Kidney (tissue), 14 donors: ENCODE results near the gene RAD17. TPM values are rescaled to one million over a fixed set of nuclear protein-coding genes. Genes with fewer than 3 reads are reported as not detected.

Experiments
- DNase-seq, 5 donors: peaks; one replicate each; pipeline ENCODE4 v3.0.0-alpha.2; 2013 to 2020
- FAIRE-seq: peaks from 2 replicates; lab custom pipeline; 2012; peaks lifted over from hg19 to GRCh38; lab: Jason Lieb, UNC
- H3K27ac ChIP-seq, 2 donors: one replicate each; pipeline ENCODE4 v1.7.0; 2013; ENCODE audit warnings: low read depth in 2 of 2, low read length in 2 of 2, inconsistent platforms in 1 of 2
- H3K27me3 ChIP-seq: one replicate; pipeline ENCODE4 v1.7.1; 2013; ENCODE audit warnings: low read length, inconsistent platforms; ENCODE audit not compliant: control insufficient read depth, insufficient read depth
- H3K36me3 ChIP-seq, 3 donors: one replicate each; pipeline versions ENCODE4 v1.7.0 to v1.7.1; 2013; ENCODE audit warnings: low read length in 3 of 3, control low read depth in 1 of 3, inconsistent platforms in 1 of 3; ENCODE audit not compliant: insufficient read depth in 3 of 3, control insufficient read depth in 2 of 3
- H3K4me1 ChIP-seq, 3 donors: one replicate each; pipeline versions ENCODE4 v1.7.0 to v1.7.1; 2013; ENCODE audit warnings: low read length in 3 of 3, inconsistent platforms in 1 of 3, low read depth in 1 of 3; ENCODE audit not compliant: control insufficient read depth in 2 of 3, insufficient read depth in 2 of 3
- H3K4me3 ChIP-seq, 3 donors: one replicate each; pipeline versions ENCODE4 v1.7.0 to v1.8.1; 2013; ENCODE audit warnings: low read length in 3 of 3, control low read depth in 1 of 3, inconsistent platforms in 1 of 3
- H3K9ac ChIP-seq, 3 donors: one replicate each; pipeline versions ENCODE4 v1.7.0 to v1.7.1; 2013; ENCODE audit warnings: low read length in 3 of 3, control low read depth in 1 of 3, inconsistent platforms in 1 of 3
- H3K9me3 ChIP-seq, 3 donors: one replicate each; pipeline versions ENCODE4 v1.7.0 to v1.7.1; 2013; ENCODE audit warnings: low read length in 3 of 3, control low read depth in 1 of 3, inconsistent platforms in 1 of 3; ENCODE audit not compliant: control insufficient read depth in 2 of 3, insufficient read depth in 1 of 3
- intact Hi-C: fragments of 100-400 bp; cut with DNase I; formaldehyde crosslinking; loops from one replicate; pipeline ENCODE4 v1.11.1; 2022
- polyA plus RNA-seq: library from polyadenylated mRNA; stranded (reverse); fragments of 350-450 nt; fragmentation: Illumina TruSeq; extraction: RNeasy Lipid Tissue Mini Kit (QIAGEN cat#74804); gene quantifications from one replicate; pipeline ENCODE4 v1.2.3, GENCODE V29; 2014; ENCODE audit warnings: low read depth, low replicate concordance; ENCODE audit not compliant: insufficient read depth
- total RNA-seq: library from RNA; stranded (reverse); fragmentation: NEBNext Ultra II Directional; extraction: Animal tissue kit (Norgen Biotek cat#: 25700); gene quantifications from one replicate; pipeline ENCODE4 v1.2.1, GENCODE V29; 2021
- TF ChIP-seq, protein P1 (sequence below): IDR thresholded peaks from 3 replicates; pipeline ENCODE4 v1.5.1; 2012; ENCODE audit warnings: mild to moderate bottlenecking, moderate library complexity, borderline replicate concordance; ENCODE audit not compliant: insufficient read depth; ENCODE audit errors: extremely low read depth
- donor health status: control.
- donor health status: control.
- donor health status: control.
- donor health status: control.
- donor health status: control.
- donor health status: DM: yes; HTN: yes; CAD: no.
- donor health status: Normal renal cell carcinoma (clear cell type).

The RAD17 gene
- total and polyA plus RNA-seq, 2 donors from 2014 or later: 19.7 to 26.6 TPM

DNA sequence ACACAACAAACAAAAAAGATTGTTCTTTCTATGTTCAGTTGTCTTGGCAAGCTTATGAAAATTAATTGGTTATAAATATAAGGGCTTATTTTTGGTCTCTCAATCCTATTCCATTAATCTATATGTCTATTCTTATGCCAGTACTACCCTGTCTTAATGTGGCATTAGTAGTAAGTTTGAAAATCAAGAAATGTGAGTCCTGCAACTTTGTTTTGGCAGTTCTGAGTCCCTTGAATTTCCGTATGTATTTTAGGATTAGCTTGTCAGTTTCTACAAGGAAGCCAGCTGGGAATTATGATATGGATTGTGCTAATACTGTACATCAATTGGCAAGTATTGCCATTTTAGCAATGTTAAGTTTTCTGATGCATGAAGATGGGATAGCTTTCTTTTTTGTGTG, 26.5 kb upstream of the RAD17 start:
- Histone ChIP-seq H3K4me3 (no peak overlapping the region), H3K4me1 (no peaks in the 10 kb centered on the region), H3K9ac (no peak overlapping the region), H3K9me3 (no peaks in the 10 kb centered on the region), H3K27ac (no peak overlapping the region), H3K27me3 (no peaks in the 10 kb centered on the region), H3K36me3 (no peaks in the 10 kb centered on the region)
- TF ChIP-seq, protein P1, sequence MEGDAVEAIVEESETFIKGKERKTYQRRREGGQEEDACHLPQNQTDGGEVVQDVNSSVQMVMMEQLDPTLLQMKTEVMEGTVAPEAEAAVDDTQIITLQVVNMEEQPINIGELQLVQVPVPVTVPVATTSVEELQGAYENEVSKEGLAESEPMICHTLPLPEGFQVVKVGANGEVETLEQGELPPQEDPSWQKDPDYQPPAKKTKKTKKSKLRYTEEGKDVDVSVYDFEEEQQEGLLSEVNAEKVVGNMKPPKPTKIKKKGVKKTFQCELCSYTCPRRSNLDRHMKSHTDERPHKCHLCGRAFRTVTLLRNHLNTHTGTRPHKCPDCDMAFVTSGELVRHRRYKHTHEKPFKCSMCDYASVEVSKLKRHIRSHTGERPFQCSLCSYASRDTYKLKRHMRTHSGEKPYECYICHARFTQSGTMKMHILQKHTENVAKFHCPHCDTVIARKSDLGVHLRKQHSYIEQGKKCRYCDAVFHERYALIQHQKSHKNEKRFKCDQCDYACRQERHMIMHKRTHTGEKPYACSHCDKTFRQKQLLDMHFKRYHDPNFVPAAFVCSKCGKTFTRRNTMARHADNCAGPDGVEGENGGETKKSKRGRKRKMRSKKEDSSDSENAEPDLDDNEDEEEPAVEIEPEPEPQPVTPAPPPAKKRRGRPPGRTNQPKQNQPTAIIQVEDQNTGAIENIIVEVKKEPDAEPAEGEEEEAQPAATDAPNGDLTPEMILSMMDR: no peak
- intact Hi-C loops: no loop called here
- DNase-seq: no peak
- FAIRE-seq: no peak

DNA sequence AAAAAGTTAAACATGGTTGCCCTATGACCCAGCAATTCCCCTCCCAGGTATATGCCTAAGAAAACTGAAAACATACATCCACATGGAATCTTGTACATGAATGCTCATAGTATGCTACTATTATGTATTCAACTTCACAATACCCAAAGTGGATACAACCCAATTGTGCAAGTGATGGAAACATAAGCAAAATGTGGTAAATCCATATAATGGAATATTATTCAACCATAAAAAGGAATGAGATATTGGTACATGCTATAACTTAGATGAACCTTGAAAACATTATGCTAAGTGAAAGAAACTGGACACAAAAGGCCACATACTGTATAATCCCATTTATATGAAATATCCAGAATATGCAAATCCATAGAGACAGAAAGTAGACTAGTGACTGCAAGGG, 19.0 kb upstream of the RAD17 start:
- no peak overlapping the region for H3K4me3 ChIP-seq
- H3K4me1 ChIP-seq: no peaks in the 10 kb centered on the region
- H3K36me3 ChIP-seq: peaks cover 4 to 16% (median 10%) of the 10 kb centered on the region in 3 donors
- no peak overlapping the region for H3K9ac ChIP-seq
- no peak for DNase-seq
- intact Hi-C loops: no loop called here
- no peaks in the 10 kb centered on the region for H3K27me3 ChIP-seq
- no peak overlapping the region for H3K27ac ChIP-seq
- no peaks in the 10 kb centered on the region for H3K9me3 ChIP-seq
- TF ChIP-seq, protein P1: no peak
- FAIRE-seq: no peak

DNA sequence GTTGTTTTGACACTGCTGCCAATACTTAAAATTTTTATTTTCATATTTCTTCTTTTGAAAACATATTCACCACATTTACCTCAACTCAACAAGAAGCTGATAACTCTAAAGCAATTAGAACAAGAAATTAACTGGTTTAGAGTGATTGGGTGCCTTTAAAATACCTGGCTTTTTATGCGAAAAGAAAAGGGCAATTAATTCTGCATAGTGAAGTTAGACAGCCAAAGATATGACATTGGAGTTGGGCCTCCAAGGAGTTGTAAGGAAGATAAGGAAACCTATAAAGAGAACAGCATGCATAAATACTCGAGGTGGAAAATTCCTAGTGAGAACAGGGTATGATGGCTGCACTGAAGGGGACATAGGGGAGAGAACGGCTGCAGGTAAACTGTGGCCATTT, 9.9 kb upstream of the RAD17 start:
- no peaks in the 10 kb centered on the region for H3K4me1 ChIP-seq
- H3K27me3 ChIP-seq: no peaks in the 10 kb centered on the region
- no peak overlapping the region for H3K27ac ChIP-seq
- TF ChIP-seq, protein P1: no peak
- FAIRE-seq (no peak), DNase-seq (no peak)
- no peaks in the 10 kb centered on the region for H3K9me3 ChIP-seq
- H3K36me3 ChIP-seq: peaks cover under 1 to 13% (median 5%) of the 10 kb centered on the region in 3 donors
- H3K9ac ChIP-seq: no peak overlapping the region
- H3K4me3 ChIP-seq: no peak overlapping the region
- intact Hi-C loops: no loop called here

- H3K9me3 ChIP-seq: no peaks in the 10 kb centered on the region
- H3K4me3 ChIP-seq: no peak overlapping the region
- H3K4me1 ChIP-seq: no peaks in the 10 kb centered on the region
- intact Hi-C loops: no loop called here
- peaks cover 6 to 14% (median 8%) of the 10 kb centered on the region in 3 donors for H3K36me3 ChIP-seq
- H3K27ac ChIP-seq: no peak overlapping the region
- no peaks in the 10 kb centered on the region for H3K27me3 ChIP-seq
- FAIRE-seq (no peak), DNase-seq (no peak)
- TF ChIP-seq, protein P1: no peak
- no peak overlapping the region for H3K9ac ChIP-seq
These were observed 9.2 kb upstream of the RAD17 start for GRCh38 chr5:69360442-69360841.
